Measurements from ENCODE around the gene FZD2.

DNA sequence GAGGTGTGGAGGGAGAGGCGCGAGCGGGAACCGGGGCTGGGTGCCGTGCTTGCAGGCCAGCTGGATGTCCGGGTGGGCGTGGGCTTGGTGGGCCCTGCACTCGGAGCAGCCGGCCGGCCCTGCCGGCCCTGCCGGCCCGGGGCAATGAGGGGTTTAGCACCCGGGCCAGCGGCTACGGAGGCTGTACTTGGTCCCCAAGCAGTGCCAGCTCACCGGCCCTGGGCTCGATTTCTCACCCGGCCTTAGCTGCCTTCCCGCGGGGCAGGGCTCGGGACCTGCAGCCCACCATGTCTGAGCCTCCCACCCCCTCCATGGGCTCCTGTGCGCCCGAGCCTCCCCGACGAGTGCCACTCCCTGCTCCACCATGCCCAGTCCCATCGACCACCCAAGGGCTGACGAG, 29.3 kb upstream of the FZD2 start:
- TF ChIP-seq, protein P1, sequence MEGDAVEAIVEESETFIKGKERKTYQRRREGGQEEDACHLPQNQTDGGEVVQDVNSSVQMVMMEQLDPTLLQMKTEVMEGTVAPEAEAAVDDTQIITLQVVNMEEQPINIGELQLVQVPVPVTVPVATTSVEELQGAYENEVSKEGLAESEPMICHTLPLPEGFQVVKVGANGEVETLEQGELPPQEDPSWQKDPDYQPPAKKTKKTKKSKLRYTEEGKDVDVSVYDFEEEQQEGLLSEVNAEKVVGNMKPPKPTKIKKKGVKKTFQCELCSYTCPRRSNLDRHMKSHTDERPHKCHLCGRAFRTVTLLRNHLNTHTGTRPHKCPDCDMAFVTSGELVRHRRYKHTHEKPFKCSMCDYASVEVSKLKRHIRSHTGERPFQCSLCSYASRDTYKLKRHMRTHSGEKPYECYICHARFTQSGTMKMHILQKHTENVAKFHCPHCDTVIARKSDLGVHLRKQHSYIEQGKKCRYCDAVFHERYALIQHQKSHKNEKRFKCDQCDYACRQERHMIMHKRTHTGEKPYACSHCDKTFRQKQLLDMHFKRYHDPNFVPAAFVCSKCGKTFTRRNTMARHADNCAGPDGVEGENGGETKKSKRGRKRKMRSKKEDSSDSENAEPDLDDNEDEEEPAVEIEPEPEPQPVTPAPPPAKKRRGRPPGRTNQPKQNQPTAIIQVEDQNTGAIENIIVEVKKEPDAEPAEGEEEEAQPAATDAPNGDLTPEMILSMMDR (IDR thresholded peaks at IDR 0.05) = no peak
- TF ChIP-seq POLR2A (IDR thresholded peaks at IDR 0.05) (no peak), POLR2AphosphoS5 (IDR thresholded peaks at IDR 0.05) (no peak)
